GM23338 (cell line): Measurements from ENCODE around the gene MND1. TPM values are rescaled to one million over a fixed set of nuclear protein-coding genes. Genes with fewer than 3 reads are reported as not detected.
"Not testable (repeated sequence)": the region's sequence is repeated elsewhere in the genome, so short reads cannot be mapped to it uniquely, and the experiment has no call there.

Experiments
- ATAC-seq: fragments of 200-7000 bp; cut with Tn5 transposase; 3 replicates; pipeline ENCODE4 v1.9.1; 2020
- DNase-seq: peaks from one replicate; pipeline ENCODE4 v3.0.0-alpha.2; 2015; ENCODE audit warnings: low spot score
- H2AFZ ChIP-seq: fragments of 200-600 bp; sonication (generic); 2 replicates; pipeline ENCODE4 v1.8.0; 2016; ENCODE audit warnings: antibody characterized with exemption, mild to moderate bottlenecking, moderate library complexity
- H3F3A ChIP-seq: fragments of 200-600 bp; sonication (generic); replicated peaks from 2 replicates; pipeline ENCODE4 v1.8.0; 2017; ENCODE audit warnings: antibody characterized with exemption, mixed run types, low read depth
- H3K27ac ChIP-seq: fragments of 200-600 bp; sonication (generic); 2 replicates; pipeline ENCODE4 v1.6.1; 2016; ENCODE audit warnings: low read depth
- H3K27me3 ChIP-seq: fragments of 200-600 bp; sonication (generic); 2 replicates; pipeline ENCODE4 v1.8.0; 2016; ENCODE audit warnings: mild to moderate bottlenecking, mixed run types, moderate library complexity; ENCODE audit not compliant: insufficient read depth
- H3K36me3 ChIP-seq: fragments of 200-600 bp; sonication (generic); 2 replicates; pipeline ENCODE4 v1.8.0; 2016; ENCODE audit warnings: mild to moderate bottlenecking; ENCODE audit not compliant: insufficient read depth
- H3K4me1 ChIP-seq: fragments of 200-600 bp; sonication (generic); 2 replicates; pipeline ENCODE4 v1.8.0; 2016; ENCODE audit warnings: mild to moderate bottlenecking, moderate library complexity; ENCODE audit not compliant: insufficient read depth
- H3K4me2 ChIP-seq: fragments of 200-600 bp; sonication (generic); 2 replicates; pipeline ENCODE4 v1.7.1; 2017; ENCODE audit warnings: mixed run types
- H3K4me3 ChIP-seq: fragments of 200-600 bp; sonication (generic); 2 replicates; pipeline ENCODE4 v1.6.1; 2016; ENCODE audit warnings: mixed run types
- H3K79me2 ChIP-seq: fragments of 200-600 bp; sonication (generic); replicated peaks from 2 replicates; pipeline ENCODE4 v1.8.0; 2017; ENCODE audit warnings: mild to moderate bottlenecking; ENCODE audit not compliant: insufficient read depth
- H3K9me2 ChIP-seq: fragments of 200-600 bp; sonication (generic); 2 replicates; pipeline ENCODE4 v1.8.0; 2017; ENCODE audit not compliant: insufficient read depth
- H4K20me1 ChIP-seq: fragments of 200-600 bp; sonication (generic); replicated peaks from 2 replicates; pipeline ENCODE4 v1.8.0; 2017; ENCODE audit warnings: mild to moderate bottlenecking; ENCODE audit not compliant: insufficient read depth
- H3K27ac Mint-ChIP-seq: 2 replicates; pipeline ENCODE4 v1.8.0; 2020; ENCODE audit warnings: inconsistent platforms, mild to moderate bottlenecking, moderate library complexity, mixed read lengths
- H3K27me3 Mint-ChIP-seq: 3 replicates; pipeline ENCODE4 v1.8.0; 2022; ENCODE audit warnings: low read depth, mild to moderate bottlenecking, moderate library complexity, mixed read lengths, inconsistent platforms; ENCODE audit not compliant: insufficient read depth, poor library complexity
- H3K36me3 Mint-ChIP-seq: 3 replicates; pipeline ENCODE4 v1.8.0; 2021; ENCODE audit warnings: low read depth, mild to moderate bottlenecking, inconsistent platforms, moderate library complexity, mixed read lengths
- H3K4me1 Mint-ChIP-seq: 3 replicates; pipeline ENCODE4 v1.8.0; 2020; ENCODE audit warnings: mild to moderate bottlenecking, inconsistent platforms, mixed read lengths
- H3K4me3 Mint-ChIP-seq: 3 replicates; pipeline ENCODE4 v1.8.0; 2021; ENCODE audit warnings: moderate library complexity, mild to moderate bottlenecking, inconsistent platforms, mixed read lengths
- H3K9me3 Mint-ChIP-seq: 3 replicates; pipeline ENCODE4 v1.8.0; 2020; ENCODE audit warnings: moderate library complexity, mild to moderate bottlenecking, inconsistent platforms, mixed read lengths
- CTCF ChIP-seq, 2 experiments: fragments of 200-600 bp in 1 of 2; sonication (generic) in 1 of 2; conservative IDR thresholded peaks; 2 replicates each; pipeline versions ENCODE4 v1.5.1 to v1.6.1; 2016 to 2017; ENCODE audit warnings: antibody characterized with exemption in 2 of 2, low read depth in 2 of 2, mild to moderate bottlenecking in 2 of 2, moderate library complexity in 1 of 2
- ETS1 ChIP-seq: IDR thresholded peaks from 2 replicates; pipeline ENCODE4 v1.6.1; 2016; ENCODE audit warnings: antibody characterized with exemption
- EZH2 ChIP-seq: fragments of 200-600 bp; sonication (generic); IDR thresholded peaks from one replicate; pipeline ENCODE4 v1.8.0; 2017; ENCODE audit warnings: antibody characterized with exemption, mild to moderate bottlenecking, low read depth; ENCODE audit not compliant: unreplicated experiment
- EZH2phosphoT487 ChIP-seq: fragments of 200-600 bp; sonication (generic); IDR thresholded peaks from one replicate; pipeline ENCODE4 v1.8.1; 2018; ENCODE audit warnings: antibody characterized with exemption; ENCODE audit not compliant: unreplicated experiment
- JUNB ChIP-seq: IDR thresholded peaks from one replicate; pipeline ENCODE4 v1.6.1; 2016; ENCODE audit warnings: antibody characterized with exemption; ENCODE audit not compliant: unreplicated experiment
- NANOG ChIP-seq: IDR thresholded peaks from 2 replicates; pipeline ENCODE4 v1.6.1; 2016; ENCODE audit warnings: antibody characterized with exemption, borderline replicate concordance
- ZNF114 ChIP-seq: fragments of 250-450 bp; sonication (Bioruptor Pico); IDR thresholded peaks from 2 replicates; pipeline ENCODE4 v1.5.0; 2020; ENCODE audit warnings: mild to moderate bottlenecking, moderate library complexity
- polyA plus RNA-seq: library from polyadenylated mRNA; unstranded; fragments of >200 nt; fragmentation: Nextera tagmentation; extraction: Ambion mirVana; gene quantifications from 2 replicates; pipeline ENCODE4 v1.2.1, GENCODE V29; 2016
- total RNA-seq: library from RNA; depleted of rRNA; stranded (reverse); fragments of >200 nt; shearing (Covaris generic); gene quantifications from 2 replicates; pipeline ENCODE4 v1.2.3, GENCODE V29; 2014

MND1 gene
- total and polyA plus RNA-seq, 2 experiments from 2014 or later = 22.5 to 63.5 TPM

GRCh38 chr4:153451145-153451544, 106.7 kb downstream of the MND1 start:
- H3K36me3 Mint-ChIP-seq, H3K36me3 ChIP-seq, H3K27ac Mint-ChIP-seq, H3K27me3 ChIP-seq, H3K4me2 ChIP-seq, H3K4me3 Mint-ChIP-seq, H3F3A ChIP-seq, H3K79me2 ChIP-seq, DNase-seq, H3K9me2 ChIP-seq, H3K9me3 Mint-ChIP-seq, H3K4me3 ChIP-seq, H4K20me1 ChIP-seq, ATAC-seq, H3K27ac ChIP-seq, H2AFZ ChIP-seq, H3K4me1 ChIP-seq: not testable (repeated sequence)
- peaks cover 13% of the 10 kb centered on the region for H3K4me1 Mint-ChIP-seq
- peaks cover 12% of the 10 kb centered on the region for H3K27me3 Mint-ChIP-seq

- no peak overlapping the region for H3K4me3 Mint-ChIP-seq
- Histone ChIP-seq H3K79me2 (no peaks in the 10 kb centered on the region), H3K36me3 (no peaks in the 10 kb centered on the region), H3K27ac (no peak overlapping the region), H3K4me1 (no peaks in the 10 kb centered on the region), H3K4me3 (no peak overlapping the region), H3F3A (no peaks in the 10 kb centered on the region), H2AFZ (peak overlapping the region; percentile 93), H3K27me3 (no peaks in the 10 kb centered on the region), H3K9me2 (no peaks in the 10 kb centered on the region), H4K20me1 (no peaks in the 10 kb centered on the region), H3K4me2 (no peak overlapping the region; the same call in 1 of the 2 replicates)
- TF ChIP-seq CTCF (conservative IDR thresholded peaks at IDR 0.05; ENCODE audit: low read depth in 2 of 2) (no peak), JUNB (no peak)
- H3K9me3 Mint-ChIP-seq = no peaks in the 10 kb centered on the region
- peak; percentile 82 for DNase-seq
- peaks cover 12% of the 10 kb centered on the region for H3K27me3 Mint-ChIP-seq
- H3K36me3 Mint-ChIP-seq = no peaks in the 10 kb centered on the region
- no peak overlapping the region for H3K27ac Mint-ChIP-seq
- H3K4me1 Mint-ChIP-seq = peaks cover 13% of the 10 kb centered on the region
- peak; percentile 98 for ATAC-seq
These were observed 107.6 kb downstream of the MND1 start for GRCh38 chr4:153451911-153452657.

- Histone ChIP-seq H3K4me2 (no peak overlapping the region), H2AFZ (peak overlapping the region; percentile 93), H3K4me1 (no peaks in the 10 kb centered on the region), H3K27me3 (no peaks in the 10 kb centered on the region), H3K36me3 (no peaks in the 10 kb centered on the region), H3K9me2 (no peaks in the 10 kb centered on the region), H4K20me1 (no peaks in the 10 kb centered on the region), H3F3A (no peaks in the 10 kb centered on the region), H3K4me3 (no peak overlapping the region), H3K79me2 (no peaks in the 10 kb centered on the region), H3K27ac (no peak overlapping the region)
- no peak for ATAC-seq
- no peaks in the 10 kb centered on the region for H3K9me3 Mint-ChIP-seq
- no peak overlapping the region for H3K4me3 Mint-ChIP-seq
- H3K27me3 Mint-ChIP-seq = peaks cover 12% of the 10 kb centered on the region
- no peaks in the 10 kb centered on the region for H3K36me3 Mint-ChIP-seq
- peaks cover 13% of the 10 kb centered on the region for H3K4me1 Mint-ChIP-seq
- no peak overlapping the region for H3K27ac Mint-ChIP-seq
- no peak for DNase-seq
- TF ChIP-seq CTCF (conservative IDR thresholded peaks at IDR 0.05; ENCODE audit: low read depth in 2 of 2) (no peak), EZH2 (no peak), NANOG (no peak), ZNF114 (CRISPR knock-in tag) (no peak), EZH2phosphoT487 (no peak), ETS1 (no peak)
These were observed 108.3 kb downstream of the MND1 start for GRCh38 chr4:153452658-153453378.
